HFFc6 (cell line): ENCODE data around the gene ZNF70. TPM values are rescaled to one million over a fixed set of nuclear protein-coding genes. Genes with fewer than 3 reads are reported as not detected.

Source experiments
- DNase-seq: peaks from one replicate; pipeline ENCODE4 v3.0.0-alpha.2; 2018
- H3K27ac Mint-ChIP-seq: 2 replicates; pipeline ENCODE4 v1.8.0; 2020; ENCODE audit warnings: mild to moderate bottlenecking, mixed read lengths
- H3K27me3 Mint-ChIP-seq: 2 replicates; pipeline ENCODE4 v1.8.0; 2021; ENCODE audit warnings: mild to moderate bottlenecking, moderate library complexity, mixed read lengths; ENCODE audit not compliant: insufficient read depth
- H3K36me3 Mint-ChIP-seq: 2 replicates; pipeline ENCODE4 v1.8.0; 2021; ENCODE audit warnings: low read depth, mixed read lengths
- H3K4me1 Mint-ChIP-seq: 2 replicates; pipeline ENCODE4 v1.8.0; 2020; ENCODE audit warnings: low read depth, mixed read lengths
- H3K4me3 Mint-ChIP-seq: 2 replicates; pipeline ENCODE4 v1.8.0; 2020; ENCODE audit warnings: mild to moderate bottlenecking, moderate library complexity, mixed read lengths
- H3K9me3 Mint-ChIP-seq: 2 replicates; pipeline ENCODE4 v1.8.0; 2020; ENCODE audit warnings: mild to moderate bottlenecking, mixed read lengths
- CTCF ChIP-seq: fragments of 200-600 bp; sonication (generic); IDR thresholded peaks from 2 replicates; pipeline ENCODE4 v1.5.0; 2021; ENCODE audit warnings: antibody characterized with exemption, mild to moderate bottlenecking
- total RNA-seq, 6 experiments: library from RNA; stranded (reverse); fragmentation: NEBNext Ultra II Directional; extraction: Animal tissue kit (Norgen Biotek cat#: 25700); gene quantifications; 2 replicates in 1 of 6; 3 replicates in 5 of 6; pipeline ENCODE4 v1.2.3, GENCODE V29; 2021

ZNF70 gene
- total RNA-seq, 6 experiments from 2014 or later, result 6.0 to 7.0 (median 6.4) TPM

GRCh38 chr22:23693979-23694680 lies 56.8 kb downstream of the ZNF70 start:
- H3K9me3 Mint-ChIP-seq, result no peaks in the 10 kb centered on the region
- no peak for TF ChIP-seq CTCF

GRCh38 chr22:23692598-23693291 lies 58.2 kb downstream of the ZNF70 start:
- no peak for TF ChIP-seq CTCF
- Mint-ChIP-seq H3K9me3 (no peaks in the 10 kb centered on the region), H3K36me3 (peaks cover 10% of the 10 kb centered on the region; the same call in 1 of the 2 replicates), H3K4me1 (no peaks in the 10 kb centered on the region), H3K4me3 (no peak overlapping the region), H3K27ac (no peak overlapping the region), H3K27me3 (no peaks in the 10 kb centered on the region)
- no peak for DNase-seq

More at GRCh38 chr22:23693979-23694680, 56.8 kb downstream of the ZNF70 start:
- Mint-ChIP-seq H3K27me3 (no peaks in the 10 kb centered on the region), H3K36me3 (peaks cover 10% of the 10 kb centered on the region; the same call in 1 of the 2 replicates), H3K4me3 (no peak overlapping the region), H3K4me1 (no peaks in the 10 kb centered on the region), H3K27ac (no peak overlapping the region)
- DNase-seq, result no peak

- no peak overlapping the region for H3K27ac Mint-ChIP-seq
- no peak for TF ChIP-seq CTCF
- H3K4me3 Mint-ChIP-seq, result no peak overlapping the region
- no peaks in the 10 kb centered on the region for H3K4me1 Mint-ChIP-seq
- no peak for DNase-seq
- H3K36me3 Mint-ChIP-seq, result peaks cover 10% of the 10 kb centered on the region; the same call in 1 of the 2 replicates
- H3K27me3 Mint-ChIP-seq, result no peaks in the 10 kb centered on the region
- H3K9me3 Mint-ChIP-seq, result no peaks in the 10 kb centered on the region
Observed at GRCh38 chr22:23691748-23692423, 59.0 kb downstream of the ZNF70 start.

GRCh38 chr22:23690713-23691112 lies 60.2 kb downstream of the ZNF70 start, which contains the start of gene RGL4:
Gene RGL4, plus strand, starts transcription at chr22:23691013. Its CDS starts 1,018 bp downstream, at chr22:23692031.
- Mint-ChIP-seq H3K27ac (no peak within 1 kb of the TSS), H3K4me1 (no peaks in the 10 kb centered on the region), H3K27me3 (no peaks in the 10 kb centered on the region), H3K4me3 (no peak within 1 kb of the TSS), H3K36me3 (peaks cover 10% of the 10 kb centered on the region; the same call in 1 of the 2 replicates), H3K9me3 (no peaks in the 10 kb centered on the region)
- DNase-seq, result no peak
- no peak for TF ChIP-seq CTCF

- no peak overlapping the region for H3K27ac Mint-ChIP-seq
- H3K36me3 Mint-ChIP-seq, result peaks cover 4% of the 10 kb centered on the region; the same call in 1 of the 2 replicates
- no peak for DNase-seq
- H3K27me3 Mint-ChIP-seq, result no peaks in the 10 kb centered on the region
- no peaks in the 10 kb centered on the region for H3K9me3 Mint-ChIP-seq
- H3K4me1 Mint-ChIP-seq, result peaks cover 8% of the 10 kb centered on the region
- TF ChIP-seq CTCF, result no peak
- no peak overlapping the region for H3K4me3 Mint-ChIP-seq
Observed at GRCh38 chr22:23689414-23689813, 61.5 kb downstream of the ZNF70 start.

Other genes with a start within 250 kb of the ZNF70 start
- not detected for gene IGLL1, start 170.8 kb downstream of the ZNF70 start, total RNA-seq
- under 1 TPM in 3 of 6 experiments, not detected in 3; 0.14 to 0.25 (median 0.24) TPM for gene DRICH1, start 118.8 kb downstream of the ZNF70 start, total RNA-seq
- gene RGL4, start 60.1 kb downstream of the ZNF70 start, total RNA-seq, result not detected
- gene VPREB3, start 3.3 kb upstream of the ZNF70 start, total RNA-seq, result under 1 TPM in 2 of 6 experiments, not detected in 4; 0.33 to 0.57 TPM
- 1 to 10 TPM in 3 of 6 experiments, under 1 TPM in 3; 0.48 to 4.0 (median 1.1) TPM for gene C22orf15, start 11.9 kb upstream of the ZNF70 start, total RNA-seq
- 100 to 1,000 TPM in 4 of 6 experiments, 10 to 100 TPM in 2; 89.3 to 117 (median 106) TPM for gene CHCHD10, start 16.9 kb upstream of the ZNF70 start, total RNA-seq
- gene MMP11, start 21.7 kb upstream of the ZNF70 start, total RNA-seq, result 1 to 10 TPM; 1.7 to 3.6 (median 2.7) TPM
- gene SMARCB1, start 35.9 kb upstream of the ZNF70 start, total RNA-seq, result 100 to 1,000 TPM in 1 of 6 experiments, 10 to 100 TPM in 5; 91.5 to 101 (median 97.3) TPM
- under 1 TPM; 0.21 to 0.88 (median 0.40) TPM for gene DERL3, start 87.9 kb upstream of the ZNF70 start, total RNA-seq
- 10 to 100 TPM in 4 of 6 experiments, 1 to 10 TPM in 2; 8.9 to 13.2 (median 10.5) TPM for gene SLC2A11, start 106.8 kb upstream of the ZNF70 start, total RNA-seq
- 100 to 1,000 TPM; 625 to 741 (median 699) TPM for gene MIF, start 143.3 kb upstream of the ZNF70 start, total RNA-seq
- gene GSTT2B, start 210.1 kb upstream of the ZNF70 start, total RNA-seq, result 10 to 100 TPM; 31.4 to 39.2 (median 34.1) TPM
- under 1 TPM; 0.26 to 0.66 (median 0.47) TPM for gene DDTL, start 215.8 kb upstream of the ZNF70 start, total RNA-seq
- gene DDT, start 223.3 kb upstream of the ZNF70 start, total RNA-seq, result 100 to 1,000 TPM in 4 of 6 experiments, 10 to 100 TPM in 2; 96.1 to 120 (median 108) TPM
- gene GSTT2, start 229.0 kb upstream of the ZNF70 start, total RNA-seq, result under 1 TPM in 5 of 6 experiments, not detected in 1; 0.38 to 0.64 (median 0.43) TPM